Glutamatergic neuron (in vitro differentiated cells): ENCODE measurements around the gene NFIC. TPM values are rescaled to one million over a fixed set of nuclear protein-coding genes. Genes with fewer than 3 reads are reported as not detected.
A peak's percentile ranks its signal among the peaks of the same experiment; 100 is the strongest.

Source experiments
- DNase-seq: peaks from one replicate; pipeline ENCODE4 v3.0.0; 2022
- H3K27ac Mint-ChIP-seq: one replicate; pipeline ENCODE4 v1.8.0; 2020; ENCODE audit warnings: mild to moderate bottlenecking, mixed read lengths, inconsistent platforms; ENCODE audit not compliant: unreplicated experiment
- H3K27me3 Mint-ChIP-seq: one replicate; pipeline ENCODE4 v1.8.0; 2020; ENCODE audit warnings: mild to moderate bottlenecking, moderate library complexity, mixed read lengths, inconsistent platforms; ENCODE audit not compliant: unreplicated experiment
- H3K36me3 Mint-ChIP-seq: one replicate; pipeline ENCODE4 v1.8.0; 2020; ENCODE audit warnings: mild to moderate bottlenecking, mixed read lengths, inconsistent platforms; ENCODE audit not compliant: unreplicated experiment
- H3K4me1 Mint-ChIP-seq: one replicate; pipeline ENCODE4 v1.8.0; 2020; ENCODE audit warnings: mild to moderate bottlenecking, low read depth, mixed read lengths, inconsistent platforms; ENCODE audit not compliant: unreplicated experiment
- H3K4me3 Mint-ChIP-seq: one replicate; pipeline ENCODE4 v1.8.0; 2020; ENCODE audit warnings: mild to moderate bottlenecking, mixed read lengths, inconsistent platforms; ENCODE audit not compliant: unreplicated experiment
- H3K9me3 Mint-ChIP-seq: one replicate; pipeline ENCODE4 v1.8.0; 2020; ENCODE audit warnings: mild to moderate bottlenecking, moderate library complexity, mixed read lengths, inconsistent platforms; ENCODE audit not compliant: unreplicated experiment
- CTCF ChIP-seq: fragments of 200-600 bp; sonication (generic); IDR thresholded peaks from one replicate; pipeline ENCODE4 v1.5.0; 2021; ENCODE audit not compliant: partially characterized antibody, unreplicated experiment
- total RNA-seq: library from RNA; stranded (reverse); fragmentation: NEBNext Ultra II Directional; extraction: Animal tissue kit (Norgen Biotek cat#: 25700); gene quantifications from one replicate; pipeline ENCODE4 v1.2.1, GENCODE V29; 2021; ENCODE audit not compliant: unreplicated experiment

NFIC gene
- total RNA-seq, 1 donor from 2014 or later = 2.0 TPM

- peaks cover 7% of the 10 kb centered on the region for H3K27me3 Mint-ChIP-seq
- H3K27ac Mint-ChIP-seq = no peak overlapping the region
- no peak for TF ChIP-seq CTCF
- DNase-seq = no peak
- H3K36me3 Mint-ChIP-seq = no peaks in the 10 kb centered on the region
- H3K9me3 Mint-ChIP-seq = peaks cover 4% of the 10 kb centered on the region
- H3K4me3 Mint-ChIP-seq = peak overlapping the region; percentile 65
- peaks cover 15% of the 10 kb centered on the region for H3K4me1 Mint-ChIP-seq
Observed at GRCh38 chr19:3508771-3509535, 142.6 kb downstream of the NFIC start.

- Mint-ChIP-seq H3K4me1 (peaks cover 19% of the 10 kb centered on the region), H3K27ac (no peak overlapping the region), H3K27me3 (peaks cover 7% of the 10 kb centered on the region), H3K4me3 (peak overlapping the region; percentile 34), H3K9me3 (peaks cover 4% of the 10 kb centered on the region), H3K36me3 (no peaks in the 10 kb centered on the region)
- no peak for TF ChIP-seq CTCF
- no peak for DNase-seq
Observed at GRCh38 chr19:3509566-3509989, 143.2 kb downstream of the NFIC start.

- no peaks in the 10 kb centered on the region for H3K36me3 Mint-ChIP-seq
- no peak overlapping the region for H3K4me3 Mint-ChIP-seq
- no peak for DNase-seq
- peaks cover 4% of the 10 kb centered on the region for H3K9me3 Mint-ChIP-seq
- peaks cover 7% of the 10 kb centered on the region for H3K27me3 Mint-ChIP-seq
- no peak overlapping the region for H3K27ac Mint-ChIP-seq
- no peak for TF ChIP-seq CTCF
- H3K4me1 Mint-ChIP-seq = peaks cover 22% of the 10 kb centered on the region
Observed at GRCh38 chr19:3510727-3511126, 144.3 kb downstream of the NFIC start.

GRCh38 chr19:3511506-3512251 lies 145.3 kb downstream of the NFIC start:
- TF ChIP-seq CTCF = no peak
- Mint-ChIP-seq H3K27ac (no peak overlapping the region), H3K27me3 (peaks cover 7% of the 10 kb centered on the region), H3K9me3 (peaks cover 2% of the 10 kb centered on the region), H3K4me3 (peak overlapping the region; percentile 38), H3K36me3 (no peaks in the 10 kb centered on the region), H3K4me1 (peaks cover 30% of the 10 kb centered on the region)
- no peak for DNase-seq
